ENCODE measurements around the gene EDC4.
"Not testable (repeated sequence)": the region's sequence is repeated elsewhere in the genome, so short reads cannot be mapped to it uniquely, and the experiment has no call there.

GRCh38 chr16:67837190-67837589, 35.7 kb upstream of the EDC4 start:
- TF ChIP-seq CTCF (IDR thresholded peaks at IDR 0.05; ENCODE audit: insufficient read depth, low read length); POLR2AphosphoS5 (IDR thresholded peaks at IDR 0.05; ENCODE audit: low read depth); GABPA (IDR thresholded peaks at IDR 0.05; ENCODE audit: low read depth); REST (IDR thresholded peaks at IDR 0.05; ENCODE audit: insufficient replicate concordance, low read depth): not testable (repeated sequence)
